PC-3 (cell line): ENCODE measurements around the gene FNDC5. TPM values are rescaled to one million over a fixed set of nuclear protein-coding genes. Genes with fewer than 3 reads are reported as not detected.

Experiments
- ATAC-seq: fragments of 200-7000 bp; cut with Tn5 transposase; 2 replicates; pipeline ENCODE4 v1.9.1; 2020; ENCODE audit warnings: mild to moderate bottlenecking, moderate library complexity
- BruUV-seq: library from RNA; stranded (reverse); fragments of 400-500 nt; replicated peaks from 2 replicates; lab custom pipeline; 2021; lab: Mats Ljungman, UMichigan
- CTCF ChIA-PET: fragments of 300-600 bp; sonication (Branson Sonifier 250); formaldehyde crosslinking; loops from one replicate; lab custom pipeline; 2022; ENCODE audit warnings: antibody characterized with exemption; lab: Charles Lee
- POLR2A ChIA-PET: fragments of 300-600 bp; sonication (Branson Sonifier 250); formaldehyde crosslinking; loops from one replicate; lab custom pipeline; 2022; ENCODE audit warnings: antibody characterized with exemption; ENCODE audit not compliant: unreplicated experiment; lab: Charles Lee
- DNase-seq: peaks from one replicate; pipeline ENCODE4 v3.0.0-alpha.2; 2015
- H2AFZ ChIP-seq: fragments of 300-600 bp; sonication (generic); 2 replicates; pipeline ENCODE4 v1.6.0; 2016; ENCODE audit warnings: antibody characterized with exemption, low read length
- H3F3A ChIP-seq: fragments of 300-600 bp; sonication (generic); one replicate; pipeline ENCODE4 v1.6.0; 2017; ENCODE audit warnings: antibody characterized with exemption, low read length, control low read depth, mild to moderate bottlenecking; ENCODE audit not compliant: unreplicated experiment
- H3K27ac ChIP-seq: fragments of 300-600 bp; sonication (generic); 2 replicates; pipeline ENCODE4 v1.5.1; 2016; ENCODE audit warnings: mild to moderate bottlenecking, low read length
- H3K27me3 ChIP-seq: fragments of 300-600 bp; sonication (generic); 2 replicates; pipeline ENCODE4 v1.6.1; 2016; ENCODE audit warnings: low read length, mixed read lengths
- H3K36me3 ChIP-seq: fragments of 300-600 bp; sonication (generic); 2 replicates; pipeline ENCODE4 v1.6.1; 2016; ENCODE audit warnings: low read depth, mixed run types, low read length, mixed read lengths
- H3K4me1 ChIP-seq: fragments of 300-600 bp; sonication (generic); 2 replicates; pipeline ENCODE4 v1.5.1; 2016; ENCODE audit warnings: low read length; ENCODE audit not compliant: insufficient read depth
- H3K4me2 ChIP-seq: fragments of 300-600 bp; sonication (generic); 2 replicates; pipeline ENCODE4 v1.6.0; 2016; ENCODE audit warnings: low read length
- H3K4me3 ChIP-seq: fragments of 300-600 bp; sonication (generic); 2 replicates; pipeline ENCODE4 v1.5.1; 2016; ENCODE audit warnings: mild to moderate bottlenecking, low read length, mixed read lengths
- H3K79me2 ChIP-seq: fragments of 300-600 bp; sonication (generic); 2 replicates; pipeline ENCODE4 v1.6.1; 2017; ENCODE audit warnings: low read length, mixed read lengths
- H3K9ac ChIP-seq: fragments of 300-600 bp; sonication (generic); 2 replicates; pipeline ENCODE4 v1.6.0; 2016; ENCODE audit warnings: mild to moderate bottlenecking, low read length
- H3K9me2 ChIP-seq: fragments of 300-600 bp; sonication (generic); replicated peaks from 2 replicates; pipeline ENCODE4 v1.6.1; 2016; ENCODE audit warnings: mixed run types, low read length, mixed read lengths
- H3K9me3 ChIP-seq: fragments of 300-600 bp; sonication (generic); 2 replicates; pipeline ENCODE4 v1.6.1; 2016; ENCODE audit warnings: low read length, mixed read lengths
- H4K20me1 ChIP-seq: fragments of 300-600 bp; sonication (generic); 2 replicates; pipeline ENCODE4 v1.6.1; 2016; ENCODE audit warnings: low read length, mixed read lengths
- CTCF ChIP-seq: fragments of 300-600 bp; sonication (generic); conservative IDR thresholded peaks from 2 replicates; pipeline ENCODE4 v1.5.1; 2017; ENCODE audit warnings: antibody characterized with exemption, low read depth, mild to moderate bottlenecking, low read length
- EZH2 ChIP-seq: fragments of 300-600 bp; sonication (generic); IDR thresholded peaks from one replicate; pipeline ENCODE4 v1.6.1; 2017; ENCODE audit warnings: antibody characterized with exemption, mild to moderate bottlenecking, low read length; ENCODE audit not compliant: unreplicated experiment
- EZH2phosphoT487 ChIP-seq: fragments of 300-600 bp; sonication (generic); IDR thresholded peaks from 2 replicates; pipeline ENCODE4 v1.6.1; 2018; ENCODE audit warnings: mild to moderate bottlenecking, antibody characterized with exemption, low read length, borderline replicate concordance
- intact Hi-C: fragments of 100-400 bp; cut with micrococcal nuclease; formaldehyde crosslinking; loops from 2 replicates; pipeline ENCODE4 v1.9.0; 2023
- total RNA-seq: library from RNA; depleted of rRNA; stranded (reverse); fragments of >200 nt; gene quantifications from 2 replicates; pipeline ENCODE4 v1.2.3, GENCODE V29; 2014

FNDC5 gene
- total RNA-seq, 1 experiment from 2014 or later = 0.22 TPM

GRCh38 chr1:32863881-32864245, 6.8 kb downstream of the FNDC5 start:
- no peak for ATAC-seq
- Histone ChIP-seq H3K9me2 (no peaks in the 10 kb centered on the region), H3K4me2 (no peak overlapping the region), H3K27ac (no peak overlapping the region), H3K36me3 (no peaks in the 10 kb centered on the region), H3K9ac (no peak overlapping the region), H3K79me2 (no peaks in the 10 kb centered on the region), H3K9me3 (no peaks in the 10 kb centered on the region), H2AFZ (no peak overlapping the region), H3K27me3 (no peaks in the 10 kb centered on the region), H3K4me1 (no peaks in the 10 kb centered on the region), H3K4me3 (no peak overlapping the region), H4K20me1 (no peaks in the 10 kb centered on the region), H3F3A (no peaks in the 10 kb centered on the region)
- intact Hi-C loops = no loop called here
- TF ChIP-seq CTCF (no peak), EZH2 (no peak), EZH2phosphoT487 (no peak)
- BruUV-seq = no TSS peak
- POLR2A ChIA-PET = no interaction called here
- CTCF ChIA-PET = no interaction called here
- no peak for DNase-seq

DNA sequence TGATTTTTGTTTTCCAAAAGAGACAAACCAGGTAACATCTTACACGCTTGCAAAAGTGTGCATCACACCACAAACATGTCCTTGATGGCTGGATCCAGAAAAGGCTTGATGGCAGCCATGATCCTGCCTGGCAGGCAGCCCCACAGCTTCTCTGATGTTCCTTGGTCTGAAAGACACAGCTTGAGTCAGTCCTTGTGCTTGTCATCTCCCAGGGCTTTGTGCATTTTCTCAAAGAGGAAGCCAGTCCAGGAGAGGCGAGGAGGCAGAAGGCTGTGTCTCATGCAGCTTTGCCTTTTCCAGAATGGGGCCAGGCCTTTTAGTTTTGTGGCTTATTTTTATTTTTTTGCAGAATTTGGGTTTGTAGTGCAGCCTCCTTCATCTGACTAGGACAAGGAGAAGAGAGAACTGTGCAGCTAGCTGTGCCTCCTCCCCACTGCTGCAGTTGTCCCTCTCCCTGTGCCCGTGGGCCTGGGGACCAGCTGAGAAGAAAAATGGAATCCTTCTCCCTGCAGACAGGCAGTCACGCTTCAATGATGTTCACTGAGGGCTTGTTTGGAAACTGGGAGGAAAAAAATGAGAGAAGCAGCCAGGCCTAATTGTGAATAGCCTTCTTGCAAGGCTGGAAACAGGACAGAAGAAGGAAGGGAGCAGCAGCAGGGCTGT, 7.4 kb downstream of the FNDC5 start:
- POLR2A ChIA-PET = no interaction called here
- BruUV-seq = no TSS peak
- intact Hi-C loops = no loop called here
- Histone ChIP-seq H3K36me3 (no peaks in the 10 kb centered on the region), H3K4me3 (no peak overlapping the region), H3K4me2 (no peak overlapping the region), H4K20me1 (no peaks in the 10 kb centered on the region), H3K4me1 (no peaks in the 10 kb centered on the region), H3K27me3 (no peaks in the 10 kb centered on the region), H3K79me2 (no peaks in the 10 kb centered on the region), H3K27ac (no peak overlapping the region), H3F3A (no peaks in the 10 kb centered on the region), H3K9me2 (no peaks in the 10 kb centered on the region), H3K9me3 (no peaks in the 10 kb centered on the region), H2AFZ (no peak overlapping the region), H3K9ac (no peak overlapping the region)
- ATAC-seq = no peak
- no peak for DNase-seq
- CTCF ChIA-PET = no interaction called here
- no peak for TF ChIP-seq CTCF
- TF ChIP-seq EZH2phosphoT487 = no peak
- TF ChIP-seq EZH2 = no peak

DNA sequence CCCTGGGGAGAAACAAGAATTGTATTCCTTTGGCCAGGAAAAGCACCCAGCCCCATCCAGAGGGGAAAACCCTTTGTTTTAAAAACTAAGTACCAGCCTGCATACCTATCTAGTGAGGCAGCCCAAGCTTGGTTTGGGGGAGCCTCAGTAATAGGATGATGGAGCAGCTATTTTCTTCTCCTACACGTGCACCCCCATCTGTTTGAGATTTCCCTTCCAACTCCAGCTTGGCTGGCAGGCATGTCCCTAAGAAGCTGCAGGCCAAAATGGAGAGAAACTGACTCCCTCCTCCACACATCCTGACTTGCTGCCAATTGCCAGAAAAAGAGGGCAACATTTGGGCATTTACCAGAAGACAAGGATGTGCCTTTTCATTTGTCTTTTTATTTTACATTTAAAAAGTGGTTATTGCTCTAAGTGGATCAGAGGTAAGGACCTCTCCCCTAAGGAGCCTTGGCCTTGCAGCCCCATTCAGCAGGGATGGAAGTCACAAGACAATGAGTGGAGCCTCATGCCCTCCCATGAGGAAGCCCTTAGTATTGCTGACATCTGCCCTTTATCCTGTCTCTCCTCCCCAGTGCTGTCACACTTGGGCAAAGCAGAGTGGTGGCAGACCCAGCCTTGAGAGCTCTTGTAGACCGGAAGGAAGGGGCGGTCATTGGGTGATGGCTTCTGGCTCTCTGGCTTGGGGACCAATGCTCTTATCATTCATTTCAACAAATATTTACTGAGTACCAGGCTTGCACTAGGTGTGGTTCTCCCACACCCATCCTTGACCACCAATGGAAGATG, 8.6 kb downstream of the FNDC5 start:
- no peaks in the 10 kb centered on the region for H3K36me3 ChIP-seq
- H3K4me1 ChIP-seq = no peaks in the 10 kb centered on the region
- BruUV-seq = no TSS peak
- ChIA-PET POLR2A (no interaction called here), CTCF (no interaction called here)
- no peak overlapping the region for H3K4me2 ChIP-seq
- TF ChIP-seq EZH2phosphoT487 = no peak
- no peak for TF ChIP-seq EZH2
- no peak for TF ChIP-seq CTCF
- no peak overlapping the region for H3K27ac ChIP-seq
- no peaks in the 10 kb centered on the region for H3F3A ChIP-seq
- ATAC-seq (no peak), DNase-seq (no peak)
- H2AFZ ChIP-seq = no peak overlapping the region
- no peaks in the 10 kb centered on the region for H3K79me2 ChIP-seq
- H3K27me3 ChIP-seq = no peaks in the 10 kb centered on the region
- intact Hi-C loops = no loop called here
- H3K9me2 ChIP-seq = no peaks in the 10 kb centered on the region
- no peak overlapping the region for H3K4me3 ChIP-seq
- no peak overlapping the region for H3K9ac ChIP-seq
- H4K20me1 ChIP-seq = no peaks in the 10 kb centered on the region
- H3K9me3 ChIP-seq = no peaks in the 10 kb centered on the region
